H9 (cell line): ENCODE data around the gene GTPBP6. TPM values are rescaled to one million over a fixed set of nuclear protein-coding genes. Genes with fewer than 3 reads are reported as not detected.

Experiments used
- DNase-seq: peaks from one replicate; pipeline ENCODE4 v3.0.0-alpha.2; 2017
- H2AFZ ChIP-seq: one replicate; pipeline ENCODE4 v1.6.1; 2013; ENCODE audit warnings: mild to moderate bottlenecking, low read length, control low read depth, moderate library complexity
- H2AK5ac ChIP-seq: 2 replicates; pipeline ENCODE4 v1.6.1; 2013; ENCODE audit warnings: low read length, control low read depth, mixed read lengths; ENCODE audit not compliant: insufficient read length
- H2BK120ac ChIP-seq: one replicate; pipeline ENCODE4 v1.6.1; 2013; ENCODE audit warnings: low read depth, mild to moderate bottlenecking, low read length, control low read depth, inconsistent platforms; ENCODE audit not compliant: poor library complexity, severe bottlenecking
- H2BK12ac ChIP-seq: 2 replicates; pipeline ENCODE4 v1.6.1; 2013; ENCODE audit warnings: low read length, control low read depth, mixed read lengths, low read depth; ENCODE audit not compliant: insufficient read length
- H2BK15ac ChIP-seq: 2 replicates; pipeline ENCODE4 v1.6.1; 2013; ENCODE audit warnings: low read depth, low read length, control low read depth
- H2BK20ac ChIP-seq: one replicate; pipeline ENCODE4 v1.6.1; 2013; ENCODE audit warnings: low read depth, mild to moderate bottlenecking, low read length, control low read depth, inconsistent platforms; ENCODE audit not compliant: poor library complexity, severe bottlenecking
- H2BK5ac ChIP-seq: 2 replicates; pipeline ENCODE4 v1.6.1; 2013; ENCODE audit warnings: low read length, control low read depth, mixed read lengths; ENCODE audit not compliant: insufficient read length
- H3K14ac ChIP-seq: 2 replicates; pipeline ENCODE4 v1.6.1; 2013; ENCODE audit warnings: low read length, control low read depth; ENCODE audit not compliant: insufficient read depth
- H3K18ac ChIP-seq: 2 replicates; pipeline ENCODE4 v1.6.1; 2013; ENCODE audit warnings: low read depth, mild to moderate bottlenecking, mixed read lengths, low read length, control low read depth; ENCODE audit not compliant: insufficient read length
- H3K23ac ChIP-seq: 2 replicates; pipeline ENCODE4 v1.6.1; 2013; ENCODE audit warnings: low read length, control low read depth, mixed read lengths, low read depth; ENCODE audit not compliant: insufficient read length
- H3K23me2 ChIP-seq: 2 replicates; pipeline ENCODE4 v1.6.1; 2013; ENCODE audit warnings: low read depth, mild to moderate bottlenecking, mixed read lengths, low read length, control low read depth; ENCODE audit not compliant: insufficient read length, poor library complexity, severe bottlenecking
- H3K27ac ChIP-seq: 2 replicates; pipeline ENCODE4 v1.5.1; 2013; ENCODE audit warnings: low read length, control low read depth, mixed read lengths, low read depth; ENCODE audit not compliant: insufficient read length
- H3K27me3 ChIP-seq: 2 replicates; pipeline ENCODE4 v1.6.1; 2013; ENCODE audit warnings: low read length, control low read depth, inconsistent platforms; ENCODE audit not compliant: insufficient read depth
- H3K4ac ChIP-seq: 2 replicates; pipeline ENCODE4 v1.6.1; 2013; ENCODE audit warnings: low read depth, mild to moderate bottlenecking, control low read depth, inconsistent platforms, low read length, moderate library complexity
- H3K4me1 ChIP-seq: 2 replicates; pipeline ENCODE4 v1.6.1; 2013; ENCODE audit warnings: low read length, control low read depth, inconsistent platforms; ENCODE audit not compliant: insufficient read depth
- H3K4me2 ChIP-seq: 2 replicates; pipeline ENCODE4 v1.6.1; 2013; ENCODE audit warnings: low read length, control low read depth, mixed read lengths; ENCODE audit not compliant: insufficient read length, insufficient read depth
- H3K56ac ChIP-seq: 2 replicates; pipeline ENCODE4 v1.6.1; 2013; ENCODE audit warnings: low read depth, mild to moderate bottlenecking, mixed read lengths, low read length, control low read depth; ENCODE audit not compliant: insufficient read length
- H3K79me1 ChIP-seq: 2 replicates; pipeline ENCODE4 v1.6.1; 2013; ENCODE audit warnings: low read depth, mild to moderate bottlenecking, moderate library complexity, low read length, control low read depth, inconsistent platforms; ENCODE audit not compliant: insufficient read depth, poor library complexity, severe bottlenecking
- H3K79me2 ChIP-seq: 2 replicates; pipeline ENCODE4 v1.6.1; 2013; ENCODE audit warnings: low read length, control low read depth, inconsistent platforms; ENCODE audit not compliant: insufficient read depth
- H3K9ac ChIP-seq: 2 replicates; pipeline ENCODE4 v1.6.1; 2013; ENCODE audit warnings: low read length, control low read depth, mixed read lengths; ENCODE audit not compliant: insufficient read length; ENCODE audit errors: extremely low read depth
- H3K9me3 ChIP-seq: one replicate; pipeline ENCODE4 v1.6.1; 2013; ENCODE audit warnings: low read depth, low read length, inconsistent platforms; ENCODE audit not compliant: control insufficient read depth
- H3T11ph ChIP-seq: one replicate; pipeline ENCODE4 v1.6.1; 2013; ENCODE audit warnings: mild to moderate bottlenecking, low read length, control low read depth, inconsistent platforms
- H4K20me1 ChIP-seq: one replicate; pipeline ENCODE4 v1.6.1; 2013; ENCODE audit not compliant: control insufficient read depth, insufficient read length, insufficient read depth
- H4K5ac ChIP-seq: 2 replicates; pipeline ENCODE4 v1.6.1; 2013; ENCODE audit warnings: low read depth, mild to moderate bottlenecking, mixed read lengths, low read length, control low read depth; ENCODE audit not compliant: insufficient read length
- H4K8ac ChIP-seq: replicated peaks from 2 replicates; pipeline ENCODE4 v1.6.1; 2013; ENCODE audit warnings: low read length, control low read depth, mixed read lengths, low read depth; ENCODE audit not compliant: insufficient read length
- H4K91ac ChIP-seq: 2 replicates; pipeline ENCODE4 v1.6.1; 2013; ENCODE audit warnings: low read depth, mild to moderate bottlenecking, moderate library complexity, mixed read lengths, low read length, control low read depth; ENCODE audit not compliant: insufficient read length
- H3K27ac Mint-ChIP-seq, 3 experiments: 2 replicates in 2 of 3; 3 replicates in 1 of 3; pipeline ENCODE4 v1.8.0; 2020 to 2021; ENCODE audit warnings: mixed read lengths in 3 of 3, mild to moderate bottlenecking in 1 of 3, moderate library complexity in 1 of 3
- H3K27me3 Mint-ChIP-seq: 2 replicates; pipeline ENCODE4 v1.8.0; 2021; ENCODE audit warnings: low read depth, mild to moderate bottlenecking, moderate library complexity, mixed read lengths
- H3K36me3 Mint-ChIP-seq, 3 experiments: 2 replicates in 2 of 3; 3 replicates in 1 of 3; pipeline ENCODE4 v1.8.0; 2020 to 2021; ENCODE audit warnings: low read depth in 3 of 3, mixed read lengths in 3 of 3; ENCODE audit not compliant: insufficient read depth in 1 of 3
- H3K4me1 Mint-ChIP-seq, 2 experiments: 2 replicates each; pipeline ENCODE4 v1.8.0; 2020; ENCODE audit warnings: mixed read lengths in 2 of 2
- H3K4me3 Mint-ChIP-seq, 2 experiments: 2 replicates in 1 of 2; 3 replicates in 1 of 2; pipeline ENCODE4 v1.8.0; 2020 to 2021; ENCODE audit warnings: mild to moderate bottlenecking in 2 of 2, mixed read lengths in 2 of 2, moderate library complexity in 1 of 2
- H3K9me3 Mint-ChIP-seq, 2 experiments: 2 replicates in 1 of 2; 3 replicates in 1 of 2; pipeline ENCODE4 v1.8.0; 2020; ENCODE audit warnings: mild to moderate bottlenecking in 2 of 2, mixed read lengths in 2 of 2, moderate library complexity in 1 of 2
- CTCF ChIP-seq: fragments of 200-600 bp; sonication (generic); conservative IDR thresholded peaks from 3 replicates; pipeline ENCODE4 v1.8.0; 2021; ENCODE audit warnings: antibody characterized with exemption, mild to moderate bottlenecking
- WGBS: extraction: QIAGEN DNeasy Blood & Tissue Kit; methylation state at CpG from one replicate; pipeline ENCODE4 v1.1.7; 2013; ENCODE audit warnings: missing lambda C conversion rate, low lambda C conversion rate, mixed read lengths; ENCODE audit not compliant: insufficient read length; ENCODE audit errors: extremely low coverage; 5-methylcytosine and 5-hydroxymethylcytosine counted together
- total RNA-seq: library from RNA; stranded (reverse); gene quantifications from 2 replicates; pipeline ENCODE4 v1.2.1, GENCODE V29; 2021

The GTPBP6 gene
- total RNA-seq, 1 experiment from 2014 or later: 64.0 TPM

GRCh38 chrX:332916-333610 lies 14.5 kb upstream of the GTPBP6 start:
- Mint-ChIP-seq H3K9me3 (peaks cover 5% of the 10 kb centered on the region in 2 experiments), H3K4me1 (0 out of 4 replicates have a peak, but pooled peaks cover 0 to 2% of the 10 kb centered on the region in 2 experiments), H3K36me3 (peaks cover 15 to 33% (median 24%) of the 10 kb centered on the region in 3 experiments), H3K27ac (no peak overlapping the region), H3K27me3 (no peaks in the 10 kb centered on the region; the same call in 1 of the 2 replicates), H3K4me3 (no peak overlapping the region)
- H2BK20ac ChIP-seq: no peak overlapping the region
- no CpG with 5 or more reads among the region's 33 CpGs for WGBS
- H3K9ac ChIP-seq: no peak overlapping the region
- no peaks in the 10 kb centered on the region for H3K79me2 ChIP-seq
- DNase-seq: no peak
- H3K9me3 ChIP-seq: no peaks in the 10 kb centered on the region
- H3K79me1 ChIP-seq: no peaks in the 10 kb centered on the region
- no peak overlapping the region for H3K14ac ChIP-seq
- no peak for TF ChIP-seq CTCF
- no peak overlapping the region for H2AFZ ChIP-seq
- H2AK5ac ChIP-seq: no peak overlapping the region
- no peak overlapping the region for H4K8ac ChIP-seq
- no peak overlapping the region for H2BK12ac ChIP-seq
- no peak overlapping the region for H2BK15ac ChIP-seq
- no peak overlapping the region for H3K4me2 ChIP-seq
- no peak overlapping the region for H3K56ac ChIP-seq
- no peak overlapping the region for H3T11ph ChIP-seq
- no peak overlapping the region for H3K4ac ChIP-seq
- no peaks in the 10 kb centered on the region for H3K4me1 ChIP-seq
- no peak overlapping the region for H2BK120ac ChIP-seq
- H3K23me2 ChIP-seq: no peaks in the 10 kb centered on the region
- H4K20me1 ChIP-seq: no peaks in the 10 kb centered on the region
- no peak overlapping the region for H3K23ac ChIP-seq
- H3K18ac ChIP-seq: no peak overlapping the region
- H4K91ac ChIP-seq: no peak overlapping the region
- no peaks in the 10 kb centered on the region for H3K27me3 ChIP-seq
- no peak overlapping the region for H3K27ac ChIP-seq
- no peak overlapping the region for H2BK5ac ChIP-seq
- H4K5ac ChIP-seq: no peak overlapping the region
